ENCODE results near the gene CXXC1.

DNA sequence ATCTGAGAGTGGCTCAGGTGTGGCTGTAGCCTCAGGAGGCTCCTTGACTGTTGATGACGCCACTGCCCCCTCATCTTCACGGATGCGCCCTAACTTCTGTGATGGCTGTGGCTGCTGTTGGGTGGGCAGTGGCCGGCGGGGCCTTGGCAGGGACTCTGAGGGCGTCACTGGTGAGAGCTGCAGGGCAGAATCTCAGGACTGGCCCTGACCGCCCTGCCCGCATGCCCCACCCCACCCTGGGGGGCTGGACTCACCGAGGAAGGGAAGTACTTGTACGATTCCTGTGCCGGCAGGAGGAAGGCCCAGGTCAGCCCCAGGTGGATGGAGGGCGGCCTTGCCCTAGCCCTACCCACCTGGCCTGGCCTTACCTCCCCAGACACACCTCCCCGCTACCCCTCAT lies 2.4 kb downstream of the CXXC1 start:
- TF ChIP-seq POLR2A (IDR thresholded peaks at IDR 0.05; ENCODE audit: low read depth, low read length): no peak
- no peak for TF ChIP-seq POLR2AphosphoS5 (IDR thresholded peaks at IDR 0.05; ENCODE audit: low read depth, low read length)
- TF ChIP-seq TAF1 (IDR thresholded peaks at IDR 0.05; ENCODE audit: low read depth, low read length): no peak
- TF ChIP-seq POU2F2 (IDR thresholded peaks at IDR 0.05; ENCODE audit: low read depth, low read length): no peak
- TF ChIP-seq SPI1 (IDR thresholded peaks at IDR 0.05; ENCODE audit: low read depth, low read length): no peak

All from GM12891 (cell line).